HS-27A (cell line): Measurements from ENCODE around the gene GABBR2.

ENCODE experiments used
- DNase-seq: peaks from one replicate; pipeline ENCODE4 v3.0.0-alpha.2; 2012; ENCODE audit warnings: low read depth, missing footprints

GABBR2 gene

GRCh38 chr9:98720402-98720801, 11.7 kb upstream of the GABBR2 start:
- DNase-seq = no peak

GRCh38 chr9:98719055-98719454, 10.3 kb upstream of the GABBR2 start:
- no peak for DNase-seq

- DNase-seq = no peak
These were observed 6.1 kb upstream of the GABBR2 start for GRCh38 chr9:98714833-98715232.

- DNase-seq = no peak
These were observed 4.3 kb upstream of the GABBR2 start for GRCh38 chr9:98712987-98713386.

GRCh38 chr9:98709968-98710965, 1.5 kb upstream of the GABBR2 start:
- no peak for DNase-seq

GRCh38 chr9:98708103-98708932, 417 bp downstream of the GABBR2 start:
- no peak for DNase-seq

- no peak for DNase-seq
These were observed 1.3 kb downstream of the GABBR2 start for GRCh38 chr9:98707166-98708102.

- DNase-seq = no peak
These were observed 2.0 kb downstream of the GABBR2 start for GRCh38 chr9:98706651-98707165.

- DNase-seq = no peak
These were observed 5.8 kb downstream of the GABBR2 start for GRCh38 chr9:98702835-98703380.

- DNase-seq = no peak
These were observed 6.4 kb downstream of the GABBR2 start for GRCh38 chr9:98702340-98702739.

GRCh38 chr9:98701576-98701975, 7.2 kb downstream of the GABBR2 start:
- DNase-seq = no peak

- DNase-seq = no peak
These were observed 7.9 kb downstream of the GABBR2 start for GRCh38 chr9:98700801-98701200.

- no peak for DNase-seq
These were observed 9.9 kb downstream of the GABBR2 start for GRCh38 chr9:98698856-98699255.

GRCh38 chr9:98694943-98695342, 13.8 kb downstream of the GABBR2 start:
- no peak for DNase-seq

- DNase-seq = no peak
These were observed 16.3 kb downstream of the GABBR2 start for GRCh38 chr9:98692392-98692791.

GRCh38 chr9:98691890-98692289, 16.8 kb downstream of the GABBR2 start:
- DNase-seq = no peak

GRCh38 chr9:98690686-98691085, 18.0 kb downstream of the GABBR2 start:
- no peak for DNase-seq

GRCh38 chr9:98688710-98689495, 19.8 kb downstream of the GABBR2 start:
- no peak for DNase-seq

GRCh38 chr9:98687911-98688310, 20.8 kb downstream of the GABBR2 start:
- DNase-seq = no peak
